ENCODE results near the gene CASZ1. TPM values are rescaled to one million over a fixed set of nuclear protein-coding genes. Genes with fewer than 3 reads are reported as not detected.

CASZ1 gene
- total and polyA plus RNA-seq, 2 donors (not counting 1 experiment from before 2014, with no cell fraction given): 0.34 to 0.50 TPM

GRCh38 chr1:10712568-10713362 is 83.7 kb downstream of the CASZ1 start:
- no peak for DNase-seq (ENCODE audit: low read depth in 2 of 2)
- H3K9me3 ChIP-seq (ENCODE audit: control insufficient read depth, insufficient read depth, low read depth, low read length): no peaks in the 10 kb centered on the region
- peaks cover 13% of the 10 kb centered on the region for H3K27me3 ChIP-seq (ENCODE audit: control insufficient read depth, insufficient read depth, low read length)
- no peaks in the 10 kb centered on the region for H4K20me1 ChIP-seq (ENCODE audit: control insufficient read depth, extremely low read depth, insufficient read depth, low read length)
- H3K4me1 ChIP-seq (ENCODE audit: control insufficient read depth, extremely low read depth, insufficient read depth, low read length): no peaks in the 10 kb centered on the region
- H3K9ac ChIP-seq (ENCODE audit: insufficient read depth, low read length): no peak overlapping the region
- no peaks in the 10 kb centered on the region for H3K36me3 ChIP-seq (ENCODE audit: control insufficient read depth, insufficient read depth, low read length)
- TF ChIP-seq EZH2 (IDR thresholded peaks at IDR 0.05; ENCODE audit: low read length, missing control alignments): no peak
- no peak for TF ChIP-seq CTCF (conservative IDR thresholded peaks at IDR 0.05 in 1 of 2, IDR thresholded peaks at IDR 0.05 in 1 of 2; ENCODE audit: low read depth in 1 of 2, low read length in 2 of 2)
- H2AFZ ChIP-seq (ENCODE audit: low read length): no peak overlapping the region
- H3K27ac ChIP-seq (ENCODE audit: insufficient read depth, low read length): no peak overlapping the region
- no peaks in the 10 kb centered on the region for H3K79me2 ChIP-seq (ENCODE audit: control insufficient read depth, insufficient read depth, low read length)
- no peak overlapping the region for H3K4me2 ChIP-seq (ENCODE audit: extremely low read depth, insufficient read depth, low read length)
- no peak overlapping the region for H3K4me3 ChIP-seq (replicated peaks in 1 of 4; ENCODE audit: control extremely low read depth in 1 of 4, insufficient read depth in 1 of 4, low read depth in 3 of 4, low read length in 4 of 4)

- no peaks in the 10 kb centered on the region for H4K20me1 ChIP-seq (ENCODE audit: control insufficient read depth, extremely low read depth, insufficient read depth, low read length)
- H3K27me3 ChIP-seq (ENCODE audit: control insufficient read depth, insufficient read depth, low read length): peaks cover 13% of the 10 kb centered on the region
- no peak overlapping the region for H3K4me3 ChIP-seq (replicated peaks in 1 of 4; ENCODE audit: control extremely low read depth in 1 of 4, insufficient read depth in 1 of 4, low read depth in 3 of 4, low read length in 4 of 4)
- DNase-seq (ENCODE audit: low read depth in 2 of 2): no peak
- H3K79me2 ChIP-seq (ENCODE audit: control insufficient read depth, insufficient read depth, low read length): no peaks in the 10 kb centered on the region
- TF ChIP-seq CTCF (conservative IDR thresholded peaks at IDR 0.05 in 1 of 2, IDR thresholded peaks at IDR 0.05 in 1 of 2; ENCODE audit: low read depth in 1 of 2, low read length in 2 of 2) (no peak), EZH2 (IDR thresholded peaks at IDR 0.05; ENCODE audit: low read length, missing control alignments) (no peak)
- H3K36me3 ChIP-seq (ENCODE audit: control insufficient read depth, insufficient read depth, low read length): no peaks in the 10 kb centered on the region
- no peaks in the 10 kb centered on the region for H3K4me1 ChIP-seq (ENCODE audit: control insufficient read depth, extremely low read depth, insufficient read depth, low read length)
- no peak overlapping the region for H2AFZ ChIP-seq (ENCODE audit: low read length)
- H3K4me2 ChIP-seq (ENCODE audit: extremely low read depth, insufficient read depth, low read length): no peak overlapping the region
- no peaks in the 10 kb centered on the region for H3K9me3 ChIP-seq (ENCODE audit: control insufficient read depth, insufficient read depth, low read depth, low read length)
- no peak overlapping the region for H3K27ac ChIP-seq (ENCODE audit: insufficient read depth, low read length)
- no peak overlapping the region for H3K9ac ChIP-seq (ENCODE audit: insufficient read depth, low read length)
These were observed 86.0 kb downstream of the CASZ1 start for GRCh38 chr1:10710489-10710888.

- H3K79me2 ChIP-seq (ENCODE audit: control insufficient read depth, insufficient read depth, low read length): no peaks in the 10 kb centered on the region
- TF ChIP-seq CTCF (conservative IDR thresholded peaks at IDR 0.05 in 1 of 2, IDR thresholded peaks at IDR 0.05 in 1 of 2; ENCODE audit: low read depth in 1 of 2, low read length in 2 of 2): no peak
- no peak for TF ChIP-seq EZH2 (IDR thresholded peaks at IDR 0.05; ENCODE audit: low read length, missing control alignments)
These were observed 86.8 kb downstream of the CASZ1 start for GRCh38 chr1:10709646-10710045.

More at GRCh38 chr1:10709646-10710045, 86.8 kb downstream of the CASZ1 start:
- no peak for DNase-seq (ENCODE audit: low read depth in 2 of 2)
- no peak overlapping the region for H3K27ac ChIP-seq (ENCODE audit: insufficient read depth, low read length)
- no peaks in the 10 kb centered on the region for H3K36me3 ChIP-seq (ENCODE audit: control insufficient read depth, insufficient read depth, low read length)
- no peak overlapping the region for H3K9ac ChIP-seq (ENCODE audit: insufficient read depth, low read length)
- no peaks in the 10 kb centered on the region for H3K9me3 ChIP-seq (ENCODE audit: control insufficient read depth, insufficient read depth, low read depth, low read length)
- H2AFZ ChIP-seq (ENCODE audit: low read length): no peak overlapping the region
- H3K4me3 ChIP-seq (replicated peaks in 1 of 4; ENCODE audit: control extremely low read depth in 1 of 4, insufficient read depth in 1 of 4, low read depth in 3 of 4, low read length in 4 of 4): no peak overlapping the region
- H3K4me2 ChIP-seq (ENCODE audit: extremely low read depth, insufficient read depth, low read length): no peak overlapping the region
- H4K20me1 ChIP-seq (ENCODE audit: control insufficient read depth, extremely low read depth, insufficient read depth, low read length): no peaks in the 10 kb centered on the region
- peaks cover 13% of the 10 kb centered on the region for H3K27me3 ChIP-seq (ENCODE audit: control insufficient read depth, insufficient read depth, low read length)
- H3K4me1 ChIP-seq (ENCODE audit: control insufficient read depth, extremely low read depth, insufficient read depth, low read length): no peaks in the 10 kb centered on the region
